ENCODE data around the gene NRIP1.

NRIP1 gene

DNA sequence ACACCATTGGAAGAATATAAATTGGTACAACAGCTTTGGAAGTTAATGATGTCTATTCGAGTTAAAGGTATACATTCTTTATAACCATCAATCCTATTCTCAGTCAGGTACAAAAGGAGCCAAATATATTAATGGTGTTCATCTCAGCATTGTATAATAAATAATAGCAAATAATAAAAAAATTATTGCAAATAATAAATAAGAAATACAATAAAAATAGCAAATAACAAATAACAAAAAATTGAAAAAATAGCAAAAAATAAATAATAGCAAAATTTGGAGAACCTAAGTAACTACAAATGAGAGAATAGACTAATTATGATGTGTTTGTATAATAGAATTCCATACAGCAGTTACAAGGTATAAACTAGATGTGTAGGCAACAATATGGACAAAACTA is 25.6 kb upstream of the NRIP1 start:
- TF ChIP-seq, protein P1, sequence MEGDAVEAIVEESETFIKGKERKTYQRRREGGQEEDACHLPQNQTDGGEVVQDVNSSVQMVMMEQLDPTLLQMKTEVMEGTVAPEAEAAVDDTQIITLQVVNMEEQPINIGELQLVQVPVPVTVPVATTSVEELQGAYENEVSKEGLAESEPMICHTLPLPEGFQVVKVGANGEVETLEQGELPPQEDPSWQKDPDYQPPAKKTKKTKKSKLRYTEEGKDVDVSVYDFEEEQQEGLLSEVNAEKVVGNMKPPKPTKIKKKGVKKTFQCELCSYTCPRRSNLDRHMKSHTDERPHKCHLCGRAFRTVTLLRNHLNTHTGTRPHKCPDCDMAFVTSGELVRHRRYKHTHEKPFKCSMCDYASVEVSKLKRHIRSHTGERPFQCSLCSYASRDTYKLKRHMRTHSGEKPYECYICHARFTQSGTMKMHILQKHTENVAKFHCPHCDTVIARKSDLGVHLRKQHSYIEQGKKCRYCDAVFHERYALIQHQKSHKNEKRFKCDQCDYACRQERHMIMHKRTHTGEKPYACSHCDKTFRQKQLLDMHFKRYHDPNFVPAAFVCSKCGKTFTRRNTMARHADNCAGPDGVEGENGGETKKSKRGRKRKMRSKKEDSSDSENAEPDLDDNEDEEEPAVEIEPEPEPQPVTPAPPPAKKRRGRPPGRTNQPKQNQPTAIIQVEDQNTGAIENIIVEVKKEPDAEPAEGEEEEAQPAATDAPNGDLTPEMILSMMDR (IDR thresholded peaks at IDR 0.05; ENCODE audit: borderline replicate concordance, control extremely low read depth, extremely low read depth, insufficient read depth, missing control alignments), result no peak
- DNase-seq (ENCODE audit: low spot score), result no peak
- in situ Hi-C loops (cut with MboI; ENCODE audit: low sequenced_read_pairs, unreplicated experiment), result no loop called here

DNA sequence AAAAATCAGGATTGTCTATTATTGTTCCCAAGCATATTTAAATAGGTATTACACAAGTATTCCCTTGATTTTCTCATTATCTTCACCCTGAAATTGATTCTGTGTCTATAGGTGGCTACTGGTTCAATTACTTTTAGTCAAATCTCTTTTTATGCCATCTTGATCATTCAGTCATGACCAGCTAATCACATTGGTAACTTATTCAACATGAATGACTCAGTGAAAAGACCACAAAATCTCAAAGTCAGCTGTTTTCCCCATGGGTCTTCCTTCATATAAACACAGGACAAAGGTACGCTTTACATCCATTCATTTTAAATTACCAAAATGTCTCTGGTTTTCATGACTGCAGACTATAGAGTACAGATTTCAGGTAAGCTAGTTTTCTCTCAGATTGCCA is 23.7 kb upstream of the NRIP1 start:
- in situ Hi-C loops (cut with MboI; ENCODE audit: low sequenced_read_pairs, unreplicated experiment), result no loop called here
- TF ChIP-seq, protein P1 (IDR thresholded peaks at IDR 0.05; ENCODE audit: borderline replicate concordance, control extremely low read depth, extremely low read depth, insufficient read depth, missing control alignments), result no peak
- no peak for DNase-seq (ENCODE audit: low spot score)

DNA sequence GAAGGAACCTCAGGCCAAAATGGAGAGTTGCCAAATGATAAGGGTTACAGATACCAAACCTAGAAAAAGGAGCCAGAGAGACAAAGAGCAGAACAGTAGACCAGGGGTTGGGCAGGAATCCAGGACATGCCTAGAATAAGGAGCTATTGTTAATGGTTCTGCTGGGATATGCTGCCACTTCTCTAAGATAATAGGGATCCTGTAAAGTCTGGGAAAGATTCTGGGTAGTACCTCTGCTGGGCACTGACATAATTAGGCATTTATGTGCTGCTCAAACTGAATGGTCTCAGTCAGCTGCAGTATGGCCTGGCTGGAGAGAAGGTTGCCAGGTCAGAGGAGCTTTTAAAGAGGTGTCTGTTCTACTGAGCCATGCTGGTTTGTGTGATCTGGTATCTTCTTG is 19.9 kb upstream of the NRIP1 start:
- no peak for DNase-seq (ENCODE audit: low spot score)
- TF ChIP-seq, protein P1 (IDR thresholded peaks at IDR 0.05; ENCODE audit: borderline replicate concordance, control extremely low read depth, extremely low read depth, insufficient read depth, missing control alignments), result no peak
- in situ Hi-C loops (cut with MboI; ENCODE audit: low sequenced_read_pairs, unreplicated experiment), result no loop called here

DNA sequence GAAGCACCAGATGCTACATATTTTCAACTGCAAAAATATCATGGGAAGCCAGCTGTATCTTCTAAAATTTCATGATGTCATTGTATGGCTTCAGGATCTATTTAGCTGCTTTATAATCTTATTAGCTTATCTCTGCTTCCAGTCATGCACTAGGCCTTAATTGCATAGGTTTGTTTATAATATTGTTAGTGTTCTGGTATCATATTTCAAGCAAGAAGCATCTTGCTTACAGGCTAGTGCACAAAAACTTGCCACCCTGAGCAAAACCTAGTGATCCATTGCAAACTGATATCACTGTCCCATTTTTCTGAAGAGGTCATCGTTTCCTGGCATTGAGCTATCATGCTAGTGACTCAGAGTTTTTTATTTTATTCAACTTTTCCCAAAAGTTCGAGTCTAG is 15.7 kb upstream of the NRIP1 start:
- in situ Hi-C loops (cut with MboI; ENCODE audit: low sequenced_read_pairs, unreplicated experiment), result no loop called here
- DNase-seq (ENCODE audit: low spot score), result no peak
- TF ChIP-seq, protein P1 (IDR thresholded peaks at IDR 0.05; ENCODE audit: borderline replicate concordance, control extremely low read depth, extremely low read depth, insufficient read depth, missing control alignments), result no peak

DNA sequence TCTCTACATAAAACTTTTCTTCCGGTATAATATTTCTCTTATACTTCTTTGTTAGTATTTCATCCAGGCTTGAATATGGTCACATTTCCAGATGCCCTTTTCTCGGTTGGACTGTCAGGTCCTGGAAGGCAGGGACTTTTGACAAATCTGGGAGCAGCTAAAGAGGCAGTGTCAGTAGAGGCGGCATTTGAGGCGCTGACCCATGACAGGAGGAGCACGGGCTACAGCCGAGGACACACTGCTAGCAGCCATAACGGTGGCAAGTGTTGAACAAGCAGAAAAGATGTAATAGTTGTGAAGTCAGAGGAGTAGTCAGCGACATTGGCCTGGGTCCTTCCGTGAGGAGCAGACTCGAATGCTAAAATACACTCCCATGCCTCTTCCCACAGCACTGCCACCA is 14.5 kb upstream of the NRIP1 start:
- in situ Hi-C loops (cut with MboI; ENCODE audit: low sequenced_read_pairs, unreplicated experiment), result no loop called here
- TF ChIP-seq, protein P1 (IDR thresholded peaks at IDR 0.05; ENCODE audit: borderline replicate concordance, control extremely low read depth, extremely low read depth, insufficient read depth, missing control alignments), result no peak
- DNase-seq (ENCODE audit: low spot score), result no peak

DNA sequence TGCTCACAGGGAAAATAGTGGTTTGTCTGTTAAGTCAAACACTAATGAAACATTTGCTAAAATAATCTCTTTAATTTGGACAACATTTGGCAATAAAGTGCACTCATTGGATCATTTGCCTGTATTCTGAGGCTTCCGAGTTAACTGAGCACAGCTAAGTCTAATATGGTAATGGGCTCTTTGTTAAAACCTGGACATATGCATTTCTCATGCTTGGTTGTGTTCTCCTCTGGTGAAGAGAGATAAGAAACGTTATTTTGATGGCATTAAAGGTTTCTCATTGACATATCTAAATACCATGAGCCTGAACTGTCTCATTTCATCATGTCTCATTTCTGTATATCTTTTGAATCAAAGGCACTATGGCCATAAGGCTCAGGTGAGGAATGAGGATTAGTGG is 13.4 kb upstream of the NRIP1 start:
- TF ChIP-seq, protein P1 (IDR thresholded peaks at IDR 0.05; ENCODE audit: borderline replicate concordance, control extremely low read depth, extremely low read depth, insufficient read depth, missing control alignments), result no peak
- no peak for DNase-seq (ENCODE audit: low spot score)
- in situ Hi-C loops (cut with MboI; ENCODE audit: low sequenced_read_pairs, unreplicated experiment), result no loop called here

All from GM13976 (cell line).